H1 (cell line): ENCODE measurements around the gene OBSCN. TPM values are rescaled to one million over a fixed set of nuclear protein-coding genes. Genes with fewer than 3 reads are reported as not detected.

Experiments used
- CBX5 ChIP-seq: fragments of 300-800, 300-1000 bp; sonication (generic); IDR thresholded peaks from 2 replicates; pipeline ENCODE4 v1.7.1; 2016; ENCODE audit warnings: antibody characterized with exemption, low read length, low read depth
- CTBP2 ChIP-seq: IDR thresholded peaks from 2 replicates; pipeline ENCODE4 v1.7.0; 2011; ENCODE audit warnings: borderline replicate concordance, mild to moderate bottlenecking, moderate library complexity, mixed read lengths, low read length; ENCODE audit not compliant: insufficient read depth, insufficient read length
- EP300 ChIP-seq, 2 experiments: IDR thresholded peaks; 1 replicate in 1 of 2; 2 replicates in 1 of 2; pipeline ENCODE4 v1.6.1; 2011 to 2012; ENCODE audit warnings: low read depth in 2 of 2, low read length in 2 of 2, mild to moderate bottlenecking in 2 of 2, borderline replicate concordance in 1 of 2, inconsistent platforms in 1 of 2, moderate library complexity in 1 of 2
- POLR2A ChIP-seq, 2 experiments: IDR thresholded peaks; 1 replicate in 1 of 2; 2 replicates in 1 of 2; pipeline ENCODE4 v1.6.1; 2011; ENCODE audit warnings: low read depth in 2 of 2, low read length in 2 of 2, mild to moderate bottlenecking in 2 of 2; ENCODE audit errors: control extremely low read depth in 1 of 2
- TCF12 ChIP-seq: IDR thresholded peaks from 2 replicates; pipeline ENCODE4 v1.6.1; 2011; ENCODE audit warnings: low read depth, mild to moderate bottlenecking, low read length
- polyA plus RNA-seq, 7 experiments: library from polyadenylated mRNA; depleted of rRNA in 3 of 7; stranded (reverse) in 5 of 7; unstranded in 2 of 7; fragments of >200 nt in 5 of 7; fragments of 200-250 nt in 2 of 7; gene quantifications; 1 replicate in 5 of 7; 2 replicates in 1 of 7; 4 replicates in 1 of 7; pipeline versions ENCODE4 v1.2.1 to v1.2.3, GENCODE V29; 2011 to 2013; ENCODE audit warnings: missing spikeins in 2 of 7, mixed read lengths in 2 of 7
- total RNA-seq: library from RNA; stranded (reverse); fragmentation: NEBNext Ultra II Directional; extraction: Animal tissue kit (Norgen Biotek cat#: 25700); gene quantifications from 2 replicates; pipeline ENCODE4 v1.2.1, GENCODE V29; 2021

Gene OBSCN
- total and polyA plus RNA-seq, 2 of the 8 experiments (the other 6 are each of a cell fraction or from before 2014, with no cell fraction given), result 7.5 to 28.4 TPM

DNA sequence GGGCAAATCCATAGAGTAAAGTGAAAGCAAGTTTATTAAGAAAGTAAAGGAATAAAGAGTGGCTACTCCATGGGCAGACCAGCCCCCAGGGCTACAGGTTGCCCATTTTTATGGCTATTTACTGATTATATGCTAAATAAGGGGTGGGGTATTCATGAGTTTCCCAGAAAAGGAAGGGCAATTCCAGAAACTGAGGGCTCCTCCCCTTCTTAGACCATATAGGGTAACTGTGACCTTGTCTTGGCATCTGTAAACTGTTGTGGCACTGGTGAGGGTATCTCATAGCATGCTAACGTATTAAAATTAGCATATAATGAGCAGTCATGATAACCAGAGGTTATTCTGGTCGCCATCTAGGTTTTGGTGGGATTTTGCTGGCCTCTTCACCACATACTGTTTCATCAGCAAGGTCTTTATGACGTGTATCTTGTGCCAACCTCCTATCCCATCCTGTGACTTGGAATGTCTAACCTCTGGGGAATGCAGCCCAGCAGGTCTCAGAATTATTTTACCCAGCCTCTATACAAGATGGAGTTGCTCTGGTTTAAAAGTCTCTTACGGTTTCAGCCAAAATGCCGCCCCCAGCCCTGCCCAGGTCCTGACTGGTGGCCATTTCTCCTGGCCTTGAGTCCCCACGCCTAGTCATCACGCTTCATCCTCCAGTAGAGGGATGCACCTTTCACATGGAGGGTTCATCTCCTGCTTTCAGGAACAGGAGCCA, 209.8 kb downstream of the OBSCN start (continued):
- no peak for TF ChIP-seq EP300 (IDR thresholded peaks at IDR 0.05; ENCODE audit: borderline replicate concordance in 1 of 2, low read depth in 2 of 2, low read length in 2 of 2)
- TF ChIP-seq CTBP2, result no peak
- TF ChIP-seq CBX5, result no peak
- no peak for TF ChIP-seq TCF12
- no peak for TF ChIP-seq POLR2A (IDR thresholded peaks at IDR 0.05; ENCODE audit: control extremely low read depth in 1 of 2, low read depth in 2 of 2, low read length in 2 of 2)
